Astrocyte (in vitro differentiated cells and primary cell): Measurements from ENCODE around the gene ALDH16A1. TPM values are rescaled to one million over a fixed set of nuclear protein-coding genes. Genes with fewer than 3 reads are reported as not detected.
A peak's percentile ranks its signal among the peaks of the same experiment; 100 is the strongest.

Experiments used
- DNase-seq: peaks from one replicate; pipeline ENCODE4 v3.0.0-alpha.2; 2010; ENCODE audit warnings: low read depth
- FAIRE-seq: peaks from 2 replicates; lab custom pipeline; 2011; peaks lifted over from hg19 to GRCh38; lab: Jason Lieb, UNC
- H2AFZ ChIP-seq: 2 replicates; pipeline ENCODE4 v1.6.0; 2012; ENCODE audit warnings: low read depth, low read length, inconsistent platforms
- H3K27ac ChIP-seq: 2 replicates; pipeline ENCODE4 v1.5.1; 2011; ENCODE audit warnings: low read depth, low read length, inconsistent platforms
- H3K27me3 ChIP-seq: 2 replicates; pipeline ENCODE4 v1.6.0; 2011; ENCODE audit warnings: low read length, inconsistent platforms; ENCODE audit not compliant: insufficient read depth
- H3K36me3 ChIP-seq: 2 replicates; pipeline ENCODE4 v1.5.1; 2011; ENCODE audit warnings: low read length, inconsistent platforms; ENCODE audit not compliant: insufficient read depth
- H3K4me1 ChIP-seq: 2 replicates; pipeline ENCODE4 v1.5.1; 2011; ENCODE audit warnings: low read length, inconsistent platforms; ENCODE audit not compliant: insufficient read depth
- H3K4me2 ChIP-seq: 2 replicates; pipeline ENCODE4 v1.6.0; 2012; ENCODE audit warnings: low read length, inconsistent platforms
- H3K4me3 ChIP-seq: 2 replicates; pipeline ENCODE4 v1.5.1; 2011; ENCODE audit warnings: low read depth, mild to moderate bottlenecking, low read length, inconsistent platforms; ENCODE audit not compliant: insufficient read depth
- H3K79me2 ChIP-seq: 2 replicates; pipeline ENCODE4 v1.6.0; 2012; ENCODE audit warnings: mild to moderate bottlenecking, low read length, inconsistent platforms; ENCODE audit not compliant: insufficient read depth
- H3K9ac ChIP-seq: 2 replicates; pipeline ENCODE4 v1.6.0; 2012; ENCODE audit warnings: mild to moderate bottlenecking, low read length, inconsistent platforms
- H3K9me3 ChIP-seq: 2 replicates; pipeline ENCODE4 v1.5.1; 2012; ENCODE audit warnings: low read depth, mild to moderate bottlenecking, low read length, inconsistent platforms; ENCODE audit not compliant: insufficient read depth
- H4K20me1 ChIP-seq: 2 replicates; pipeline ENCODE4 v1.6.0; 2012; ENCODE audit warnings: low read length, inconsistent platforms; ENCODE audit not compliant: insufficient read depth
- H3K27ac Mint-ChIP-seq: one replicate; pipeline ENCODE4 v1.8.0; 2021; ENCODE audit warnings: mild to moderate bottlenecking, mixed read lengths; ENCODE audit not compliant: unreplicated experiment
- H3K27me3 Mint-ChIP-seq: one replicate; pipeline ENCODE4 v1.8.0; 2021; ENCODE audit warnings: low read depth, mixed read lengths; ENCODE audit not compliant: unreplicated experiment
- H3K36me3 Mint-ChIP-seq: one replicate; pipeline ENCODE4 v1.8.0; 2021; ENCODE audit warnings: low read depth, mixed read lengths; ENCODE audit not compliant: unreplicated experiment
- H3K4me1 Mint-ChIP-seq: one replicate; pipeline ENCODE4 v1.8.0; 2021; ENCODE audit warnings: low read depth, mixed read lengths; ENCODE audit not compliant: unreplicated experiment
- H3K4me3 Mint-ChIP-seq: one replicate; pipeline ENCODE4 v1.8.0; 2021; ENCODE audit warnings: mild to moderate bottlenecking, moderate library complexity, mixed read lengths; ENCODE audit not compliant: unreplicated experiment
- H3K9me3 Mint-ChIP-seq: one replicate; pipeline ENCODE4 v1.8.0; 2021; ENCODE audit warnings: mild to moderate bottlenecking, mixed read lengths; ENCODE audit not compliant: unreplicated experiment
- EZH2 ChIP-seq: IDR thresholded peaks from 2 replicates; pipeline ENCODE4 v1.6.1; 2012; ENCODE audit warnings: mild to moderate bottlenecking, low read length, inconsistent platforms; ENCODE audit not compliant: insufficient read depth
- total RNA-seq: library from RNA; stranded (reverse); gene quantifications from 2 replicates; pipeline ENCODE4 v1.2.1, GENCODE V29; 2021
- TF ChIP-seq, protein P1 (sequence below): IDR thresholded peaks from 2 replicates; pipeline ENCODE4 v1.5.1; 2011; ENCODE audit warnings: low read depth, mild to moderate bottlenecking, inconsistent platforms, low read length, moderate library complexity; ENCODE audit not compliant: insufficient read depth

The ALDH16A1 gene
- total RNA-seq, 1 donor from 2014 or later = 13.0 TPM

DNA sequence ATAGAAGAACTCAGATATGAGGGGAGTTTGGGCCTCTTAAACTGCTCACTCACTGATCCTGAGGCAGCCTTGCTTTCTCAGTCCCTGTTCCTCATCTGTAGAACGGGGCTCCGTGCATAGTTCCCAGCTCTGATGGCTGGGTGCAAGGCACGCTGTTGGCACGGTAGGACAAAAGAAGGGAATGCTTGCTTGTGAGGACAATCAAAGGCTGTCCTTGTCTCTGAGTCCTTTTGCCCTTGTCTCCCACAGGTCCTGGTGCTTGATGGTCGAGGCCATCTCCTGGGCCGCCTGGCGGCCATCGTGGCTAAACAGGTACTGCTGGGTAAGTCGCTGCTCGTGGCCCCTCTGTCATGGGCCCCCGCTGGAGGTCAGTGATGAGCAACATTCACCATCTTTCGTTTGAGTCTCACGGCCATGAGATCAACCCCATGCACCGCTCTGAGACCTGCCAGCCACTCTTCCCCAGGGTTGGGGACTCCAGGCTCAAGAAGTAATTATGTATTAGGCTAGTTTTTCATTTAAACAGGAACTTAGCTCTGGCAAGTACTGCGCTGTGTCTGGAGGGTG, 36.7 kb downstream of the ALDH16A1 start:
- DNase-seq (no peak), FAIRE-seq (no peak)
- H3K4me2 ChIP-seq = peak overlapping the region; percentile 91
- no peak overlapping the region for H2AFZ ChIP-seq
- no peaks in the 10 kb centered on the region for H3K27me3 Mint-ChIP-seq
- H3K4me1 ChIP-seq = peaks cover 14% of the 10 kb centered on the region
- peak overlapping the region; percentile 97 for H3K9ac ChIP-seq
- H3K4me3 ChIP-seq = peak overlapping the region; percentile 98
- no peaks in the 10 kb centered on the region for H3K27me3 ChIP-seq
- peaks cover 37% of the 10 kb centered on the region for H3K36me3 Mint-ChIP-seq
- peak overlapping the region; percentile 81 for H3K27ac ChIP-seq
- H3K4me1 Mint-ChIP-seq = peaks cover 25% of the 10 kb centered on the region
- TF ChIP-seq, protein P1, sequence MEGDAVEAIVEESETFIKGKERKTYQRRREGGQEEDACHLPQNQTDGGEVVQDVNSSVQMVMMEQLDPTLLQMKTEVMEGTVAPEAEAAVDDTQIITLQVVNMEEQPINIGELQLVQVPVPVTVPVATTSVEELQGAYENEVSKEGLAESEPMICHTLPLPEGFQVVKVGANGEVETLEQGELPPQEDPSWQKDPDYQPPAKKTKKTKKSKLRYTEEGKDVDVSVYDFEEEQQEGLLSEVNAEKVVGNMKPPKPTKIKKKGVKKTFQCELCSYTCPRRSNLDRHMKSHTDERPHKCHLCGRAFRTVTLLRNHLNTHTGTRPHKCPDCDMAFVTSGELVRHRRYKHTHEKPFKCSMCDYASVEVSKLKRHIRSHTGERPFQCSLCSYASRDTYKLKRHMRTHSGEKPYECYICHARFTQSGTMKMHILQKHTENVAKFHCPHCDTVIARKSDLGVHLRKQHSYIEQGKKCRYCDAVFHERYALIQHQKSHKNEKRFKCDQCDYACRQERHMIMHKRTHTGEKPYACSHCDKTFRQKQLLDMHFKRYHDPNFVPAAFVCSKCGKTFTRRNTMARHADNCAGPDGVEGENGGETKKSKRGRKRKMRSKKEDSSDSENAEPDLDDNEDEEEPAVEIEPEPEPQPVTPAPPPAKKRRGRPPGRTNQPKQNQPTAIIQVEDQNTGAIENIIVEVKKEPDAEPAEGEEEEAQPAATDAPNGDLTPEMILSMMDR = no peak
- TF ChIP-seq EZH2 = no peak
- H3K79me2 ChIP-seq = peaks cover 38% of the 10 kb centered on the region
- H3K9me3 ChIP-seq = no peaks in the 10 kb centered on the region
- H3K27ac Mint-ChIP-seq = peak overlapping the region; percentile 92
- H3K4me3 Mint-ChIP-seq = peak overlapping the region; percentile 94
- H3K36me3 ChIP-seq = peaks cover 36% of the 10 kb centered on the region
- peaks cover 55% of the 10 kb centered on the region for H4K20me1 ChIP-seq
- no peaks in the 10 kb centered on the region for H3K9me3 Mint-ChIP-seq

DNA sequence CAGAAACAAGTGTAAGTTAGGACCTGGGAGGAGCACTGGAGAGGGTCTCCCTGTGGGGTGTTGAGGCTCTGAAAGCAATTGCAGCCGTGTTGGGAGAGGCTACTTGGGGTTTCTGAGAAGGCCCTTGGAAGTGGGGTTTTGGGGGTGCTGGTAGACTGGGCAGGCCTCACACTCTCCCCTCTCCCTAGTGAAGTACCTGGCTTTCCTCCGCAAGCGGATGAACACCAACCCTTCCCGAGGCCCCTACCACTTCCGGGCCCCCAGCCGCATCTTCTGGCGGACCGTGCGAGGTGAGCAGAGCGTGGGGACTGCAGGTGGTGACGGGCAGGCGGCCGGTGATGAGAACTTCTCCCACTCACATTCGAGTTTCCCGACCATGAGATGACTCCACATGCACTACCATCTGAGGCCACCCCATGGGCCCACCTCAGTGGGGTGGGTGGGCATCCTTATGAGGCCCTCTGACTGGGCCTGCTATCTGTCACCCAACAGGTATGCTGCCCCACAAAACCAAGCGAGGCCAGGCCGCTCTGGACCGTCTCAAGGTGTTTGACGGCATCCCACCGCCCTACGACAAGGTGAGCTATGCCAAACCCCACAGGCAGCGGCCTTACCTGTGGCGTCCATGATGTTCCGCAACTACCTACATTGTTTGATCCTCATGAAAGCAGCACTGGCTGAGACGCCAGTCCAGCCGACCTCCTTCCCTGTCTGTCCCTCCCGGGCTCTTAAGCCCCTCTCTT, 37.4 kb downstream of the ALDH16A1 start:
- peak overlapping the region; percentile 92 for H3K27ac Mint-ChIP-seq

More for the DNA sequence above, 37.4 kb downstream of the ALDH16A1 start:
- Mint-ChIP-seq H3K36me3 (peaks cover 37% of the 10 kb centered on the region), H3K4me1 (peaks cover 25% of the 10 kb centered on the region), H3K9me3 (no peaks in the 10 kb centered on the region), H3K27me3 (no peaks in the 10 kb centered on the region), H3K4me3 (peak overlapping the region; percentile 94)
- H3K9ac ChIP-seq = peak overlapping the region; percentile 97
- no peaks in the 10 kb centered on the region for H3K27me3 ChIP-seq
- peak overlapping the region; percentile 98 for H3K4me3 ChIP-seq
- peak overlapping the region; percentile 91 for H3K4me2 ChIP-seq
- no peak overlapping the region for H2AFZ ChIP-seq
- peak overlapping the region; percentile 20 for H3K27ac ChIP-seq
- FAIRE-seq (no peak), DNase-seq (no peak)
- H4K20me1 ChIP-seq = peaks cover 55% of the 10 kb centered on the region
- TF ChIP-seq, protein P1 = no peak
- no peak for TF ChIP-seq EZH2
- peaks cover 36% of the 10 kb centered on the region for H3K36me3 ChIP-seq
- H3K79me2 ChIP-seq = peaks cover 38% of the 10 kb centered on the region
- peaks cover 14% of the 10 kb centered on the region for H3K4me1 ChIP-seq
- H3K9me3 ChIP-seq = no peaks in the 10 kb centered on the region
